ENCODE results near the gene C4BPB.
"Not testable (repeated sequence)": the region's sequence is repeated elsewhere in the genome, so short reads cannot be mapped to it uniquely, and the experiment has no call there.

C4BPB gene, protein sequence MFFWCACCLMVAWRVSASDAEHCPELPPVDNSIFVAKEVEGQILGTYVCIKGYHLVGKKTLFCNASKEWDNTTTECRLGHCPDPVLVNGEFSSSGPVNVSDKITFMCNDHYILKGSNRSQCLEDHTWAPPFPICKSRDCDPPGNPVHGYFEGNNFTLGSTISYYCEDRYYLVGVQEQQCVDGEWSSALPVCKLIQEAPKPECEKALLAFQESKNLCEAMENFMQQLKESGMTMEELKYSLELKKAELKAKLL

DNA sequence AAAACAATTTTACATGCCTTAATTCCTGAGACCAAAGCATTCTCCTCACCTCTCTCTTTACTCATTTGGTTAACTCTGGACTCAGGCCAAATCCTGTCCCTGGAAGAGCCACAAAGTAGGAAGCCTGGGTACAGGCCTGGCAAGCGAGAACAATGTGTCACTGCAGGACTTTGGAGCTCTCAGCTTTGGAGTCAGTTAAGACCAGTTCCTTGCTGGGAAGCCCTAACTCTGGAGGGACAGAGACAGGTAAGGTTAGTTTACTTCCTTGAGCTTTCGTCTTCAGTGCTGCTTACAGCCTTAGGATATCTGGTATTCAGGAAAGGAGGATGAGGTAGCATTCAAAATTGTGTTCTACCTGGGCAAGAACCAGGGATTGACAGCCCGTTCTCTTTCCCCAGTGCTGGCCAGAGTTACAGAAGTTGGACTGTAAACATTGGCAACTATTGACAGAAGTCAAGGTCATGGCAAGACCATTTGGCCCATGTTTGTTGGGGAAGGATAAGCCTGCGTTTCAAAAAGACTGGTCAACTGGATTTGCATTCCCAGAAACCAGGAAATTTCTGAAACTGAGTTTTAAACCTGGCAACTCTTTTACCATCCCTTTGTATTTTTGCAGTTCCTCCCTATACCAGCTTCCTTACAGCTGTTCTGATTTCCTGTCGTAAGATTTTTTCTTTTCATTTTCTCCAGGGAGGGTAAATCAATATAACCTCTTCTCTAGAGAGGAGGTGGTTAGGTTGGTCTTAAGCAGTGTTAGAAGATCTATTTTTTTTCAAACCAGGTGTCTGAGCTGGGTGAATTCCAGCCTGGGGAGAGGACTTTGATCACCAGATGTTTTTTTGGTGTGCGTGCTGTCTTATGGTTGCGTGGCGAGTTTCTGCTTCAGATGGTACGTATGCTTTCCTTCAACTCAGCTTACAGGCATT is at the start of gene C4BPB:
Gene C4BPB (plus strand): TSS at position 160 of the 926 bp plus-strand sequence. CDS start 672 bp downstream, at position 832.
- no peak for DNase-seq

DNA sequence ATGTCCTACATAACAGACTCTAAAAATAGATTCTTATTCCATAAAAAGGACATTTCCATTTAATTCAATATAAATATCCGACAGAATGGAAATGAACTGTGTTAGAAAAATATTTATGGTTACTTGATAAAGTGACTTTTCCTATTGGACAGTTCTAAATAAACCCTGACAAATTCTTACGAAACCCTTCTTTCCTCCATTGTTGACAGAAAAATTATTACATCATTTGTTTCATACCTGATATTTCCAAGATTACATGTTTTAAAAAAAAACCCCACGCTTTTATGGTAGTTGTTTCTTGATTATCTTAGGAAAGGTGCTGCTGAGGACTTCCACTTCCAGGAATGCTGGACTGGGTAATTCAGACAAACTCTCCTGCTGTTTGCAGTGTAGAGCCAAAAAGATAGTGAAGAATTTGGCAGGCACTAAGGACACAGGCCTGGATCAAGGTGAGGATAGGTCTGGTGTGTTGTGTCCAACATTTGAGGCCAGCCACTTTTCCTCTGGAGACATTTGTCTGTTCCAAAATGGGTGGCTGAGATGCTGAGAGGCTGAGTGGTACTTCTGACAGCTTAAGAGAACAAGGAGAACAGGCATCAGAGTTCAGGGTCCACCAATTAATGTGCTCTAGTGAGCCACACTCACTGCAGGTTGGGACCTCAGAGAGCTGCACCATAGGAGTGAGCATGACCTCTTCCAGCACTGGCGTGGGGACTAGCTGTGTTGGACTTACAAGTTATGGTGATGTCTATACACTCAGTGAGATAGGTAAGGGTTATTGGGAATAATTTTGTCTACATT is 49.1 kb upstream of the C4BPB start:
- no peak for DNase-seq

DNA sequence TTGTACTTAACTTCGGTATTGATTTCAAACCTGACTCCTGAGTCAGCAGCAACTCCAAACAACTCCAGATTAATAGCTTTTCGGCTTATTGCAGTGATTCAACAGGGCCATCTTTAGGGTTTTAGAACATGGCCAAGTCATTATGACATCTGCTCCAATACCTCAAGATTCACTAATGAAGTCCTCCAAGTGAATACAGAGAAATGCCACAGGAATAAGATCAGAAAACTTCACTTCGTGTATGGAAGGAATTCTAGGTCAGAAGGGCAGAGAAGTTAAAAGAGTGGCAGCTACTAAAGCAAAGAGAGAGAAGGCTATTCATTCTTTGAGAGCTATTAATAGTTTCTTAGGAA is 48.5 kb upstream of the C4BPB start:
- DNase-seq, result no peak

DNA sequence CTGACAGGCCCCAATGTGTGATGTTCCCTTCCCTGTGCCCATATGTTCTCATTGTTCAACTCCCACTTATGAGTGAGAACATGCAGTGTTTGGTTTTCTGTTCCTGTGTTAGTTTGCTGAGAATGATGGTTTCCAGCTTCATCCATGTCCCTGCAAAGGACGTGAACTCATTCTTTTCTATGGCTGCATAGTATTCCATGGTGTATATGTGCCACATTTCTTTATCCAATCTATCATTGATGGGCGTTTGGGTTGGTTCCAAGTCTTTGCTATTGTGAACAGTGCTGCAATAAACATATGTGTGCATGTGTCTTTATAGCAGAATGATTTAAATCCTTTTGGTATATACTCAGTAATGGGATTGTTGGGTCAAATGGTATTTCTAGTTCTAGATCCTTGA is 47.3 kb upstream of the C4BPB start:
- not testable (repeated sequence) for DNase-seq

DNA sequence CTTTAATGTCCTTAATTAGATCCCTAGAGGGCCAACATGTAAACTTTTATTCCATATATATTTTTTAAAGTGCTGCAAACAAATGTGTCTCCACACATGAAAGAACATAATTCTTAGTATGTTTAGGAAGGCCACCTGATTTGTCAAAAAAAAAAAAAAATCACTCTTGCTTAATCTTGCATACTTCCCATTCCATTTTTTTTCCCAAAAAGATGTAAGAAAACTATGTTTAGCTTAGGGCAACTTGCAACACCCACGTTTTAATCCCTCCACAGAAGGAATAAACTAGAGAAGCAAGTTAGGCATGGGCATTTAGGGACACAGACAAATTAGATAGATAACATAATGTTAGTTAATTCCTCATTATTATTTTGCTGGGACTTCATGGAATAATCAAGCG is 43.2 kb upstream of the C4BPB start:
- DNase-seq, result no peak

DNA sequence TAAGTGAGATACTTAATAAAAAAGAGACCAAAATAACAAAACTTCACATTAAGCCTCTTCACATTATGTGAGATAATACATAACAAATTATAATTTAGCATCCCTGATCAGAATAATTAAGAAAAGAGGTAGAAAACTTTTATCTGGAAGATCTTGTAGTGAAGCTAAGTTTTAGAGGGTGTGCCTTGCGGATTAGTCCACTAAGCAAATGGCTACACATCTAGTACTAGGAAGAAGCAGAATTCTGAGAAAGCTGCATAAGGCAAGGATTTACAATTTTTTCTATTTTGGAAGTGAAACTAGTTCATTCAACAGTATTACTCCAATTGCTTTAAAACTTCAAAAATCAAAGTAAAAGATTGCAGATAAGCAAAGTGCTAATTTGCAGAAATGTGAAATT is 41.2 kb upstream of the C4BPB start:
- DNase-seq, result no peak

DNA sequence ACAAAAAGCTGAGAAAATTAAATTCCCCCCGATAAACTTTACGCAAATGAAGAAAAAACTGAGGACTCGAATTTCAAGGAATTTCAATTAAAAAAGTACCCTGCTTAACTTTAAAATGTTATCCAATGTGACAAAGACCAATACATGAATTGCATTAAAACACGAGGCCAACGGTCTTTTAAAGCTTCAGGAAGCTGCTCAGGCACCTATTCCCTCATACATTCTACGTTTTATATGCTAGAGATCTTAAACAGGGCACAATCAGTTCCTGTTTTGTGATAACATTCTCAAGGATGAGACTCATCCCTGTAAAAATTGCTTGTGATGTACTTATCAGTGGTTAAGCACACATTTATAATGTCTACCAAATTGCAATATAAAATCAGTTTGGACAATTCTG is 40.6 kb upstream of the C4BPB start:
- DNase-seq, result no peak

DNA sequence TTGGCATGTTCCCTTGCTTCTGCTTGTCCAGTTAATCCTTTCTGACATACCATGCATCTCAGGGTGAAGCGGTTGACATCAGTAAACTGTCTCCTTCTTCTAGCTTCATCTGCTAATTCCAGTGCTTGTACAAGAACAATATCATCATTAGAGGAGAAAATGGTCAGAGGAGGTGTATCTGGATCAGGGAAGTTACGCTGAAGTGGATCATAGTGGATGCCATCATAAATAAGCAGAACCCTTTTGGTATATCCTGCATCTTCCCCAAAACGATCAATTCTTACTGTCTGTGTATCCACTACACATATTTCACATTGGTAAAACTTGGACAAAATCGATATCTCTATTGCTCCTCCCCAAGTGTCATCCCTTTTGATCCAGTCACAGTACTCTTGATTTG is 39.6 kb upstream of the C4BPB start:
- no peak for DNase-seq

DNA sequence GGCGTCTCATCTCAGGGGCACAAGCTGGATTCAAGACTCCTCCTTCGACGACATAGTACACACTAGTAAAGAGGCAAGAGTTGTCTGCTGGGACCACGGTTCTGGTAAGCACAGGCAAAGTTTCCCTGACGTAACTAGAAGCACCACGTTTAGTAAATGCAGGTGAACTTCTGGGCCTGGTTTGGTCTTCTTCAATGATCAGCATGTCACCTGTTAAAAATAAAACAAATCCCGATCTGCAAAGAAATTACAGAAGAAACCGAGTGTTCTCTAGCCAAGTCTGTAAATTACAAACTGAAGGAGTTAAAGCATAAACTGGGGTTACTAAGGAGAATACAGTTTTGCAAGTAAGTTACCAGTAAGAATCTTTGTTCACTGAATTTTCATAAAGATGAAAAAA is 39.1 kb upstream of the C4BPB start:
- DNase-seq, result no peak

GRCh38 chr1:207049974-207050391 is 38.7 kb upstream of the C4BPB start:
- DNase-seq, result peak; percentile 59

- peak; percentile 85 for DNase-seq
Observed at GRCh38 chr1:207050480-207051190, 38.0 kb upstream of the C4BPB start.

GRCh38 chr1:207051191-207051943 is 37.3 kb upstream of the C4BPB start, which contains the start of gene YOD1:
Gene YOD1 (minus strand): TSS chr1:207051208. CDS start chr1:207051030, 178 bp downstream.
- DNase-seq, result peak; percentile 20

DNA sequence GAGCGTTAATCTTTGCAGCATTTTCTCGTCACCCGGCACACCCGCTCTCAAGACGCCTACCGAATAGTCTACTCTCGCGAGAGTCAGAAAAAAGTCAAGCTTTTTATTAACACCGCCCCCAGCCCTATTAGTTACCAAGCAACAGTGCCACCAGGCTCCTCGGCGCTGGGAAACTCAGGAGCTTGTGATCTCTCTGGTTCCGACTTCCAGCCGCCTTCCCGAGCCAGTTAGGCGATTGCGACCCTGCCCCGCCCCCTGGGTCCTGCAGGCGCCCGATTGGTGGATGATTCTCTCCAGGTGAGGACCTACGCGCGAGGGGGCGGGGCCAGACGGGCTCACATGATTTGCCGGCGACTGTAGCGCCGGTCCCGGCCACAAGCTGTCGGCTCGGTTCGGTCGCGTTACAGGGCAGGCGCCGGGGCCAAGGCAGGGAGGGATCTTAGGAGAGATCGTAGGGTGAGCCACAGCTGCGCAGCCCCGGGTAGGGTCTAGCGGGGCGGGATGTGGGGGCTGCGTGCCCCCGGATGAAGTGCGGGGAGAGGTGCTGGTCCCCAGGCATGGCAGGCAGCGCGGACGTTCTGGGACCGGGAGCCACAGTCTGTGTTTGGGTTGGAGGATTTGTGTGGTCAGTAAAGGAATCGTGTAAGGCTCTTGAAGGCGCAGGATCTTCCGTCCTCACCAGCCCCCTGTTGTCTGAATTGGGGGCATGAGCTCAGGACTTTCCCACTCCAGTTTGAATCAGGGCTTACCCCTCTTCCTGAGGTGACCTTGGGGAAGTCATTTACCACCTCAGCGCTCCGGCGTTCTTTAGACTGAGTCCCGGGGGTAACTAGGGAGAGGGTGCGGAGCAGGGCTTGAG is 35.5 kb upstream of the C4BPB start, which contains the start of gene PFKFB2:
Gene PFKFB2 (plus strand): TSS at position 365 of the 859 bp plus-strand sequence. CDS start 1,443 bp downstream, outside the sequence.
- peak; percentile 99 for DNase-seq

DNA sequence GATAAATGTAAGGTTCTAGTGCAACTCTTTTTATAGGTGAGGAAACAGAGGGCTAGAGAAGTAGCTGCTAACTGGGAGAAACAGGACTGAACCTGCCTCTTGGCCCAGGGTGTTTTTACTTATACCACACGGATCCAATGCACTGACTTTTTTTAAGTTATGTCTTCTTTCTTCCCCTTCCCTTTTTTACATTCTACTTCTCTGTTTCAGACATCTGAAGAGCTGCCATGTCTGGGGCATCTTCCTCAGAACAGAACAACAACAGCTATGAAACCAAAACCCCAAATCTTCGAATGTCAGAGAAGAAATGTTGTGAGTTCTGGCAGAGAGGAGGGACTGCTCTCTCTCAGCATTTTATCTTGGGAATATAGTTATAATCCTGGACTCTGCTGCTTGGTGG is 34.2 kb upstream of the C4BPB start:
- no peak for DNase-seq

DNA sequence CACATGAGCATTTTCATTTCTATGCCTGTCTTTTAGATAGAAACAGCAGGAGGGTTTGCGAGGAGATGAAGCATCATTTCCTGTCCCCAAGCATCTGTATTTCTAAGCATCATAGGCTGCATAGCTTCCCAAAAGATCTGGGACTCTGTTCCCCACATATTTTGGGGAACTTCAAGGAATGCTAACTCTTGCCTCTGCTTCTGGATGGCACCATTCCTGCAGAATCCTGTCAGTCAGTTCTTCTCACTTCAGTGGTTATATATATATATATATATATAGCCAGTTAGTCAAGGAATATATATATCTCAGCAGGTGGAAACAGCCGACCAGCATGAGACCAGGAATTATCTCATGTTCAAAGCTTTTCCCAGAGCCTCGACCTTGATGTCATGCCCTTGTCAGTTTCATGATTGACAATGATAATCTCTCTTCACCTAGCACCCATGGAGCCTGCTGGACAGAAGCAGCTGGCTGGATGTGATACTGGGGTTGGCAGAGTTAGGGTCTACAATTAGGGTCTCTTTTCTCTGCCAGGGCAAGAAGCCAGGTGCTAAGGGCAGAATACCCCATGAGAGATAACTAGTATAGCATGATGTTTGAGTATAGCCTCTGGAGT is 33.2 kb upstream of the C4BPB start:
- no peak for DNase-seq

GRCh38 chr1:207056673-207057072 is 32.0 kb upstream of the C4BPB start:
- DNase-seq, result no peak

GRCh38 chr1:207058252-207058651 is 30.4 kb upstream of the C4BPB start:
- no peak for DNase-seq

DNA sequence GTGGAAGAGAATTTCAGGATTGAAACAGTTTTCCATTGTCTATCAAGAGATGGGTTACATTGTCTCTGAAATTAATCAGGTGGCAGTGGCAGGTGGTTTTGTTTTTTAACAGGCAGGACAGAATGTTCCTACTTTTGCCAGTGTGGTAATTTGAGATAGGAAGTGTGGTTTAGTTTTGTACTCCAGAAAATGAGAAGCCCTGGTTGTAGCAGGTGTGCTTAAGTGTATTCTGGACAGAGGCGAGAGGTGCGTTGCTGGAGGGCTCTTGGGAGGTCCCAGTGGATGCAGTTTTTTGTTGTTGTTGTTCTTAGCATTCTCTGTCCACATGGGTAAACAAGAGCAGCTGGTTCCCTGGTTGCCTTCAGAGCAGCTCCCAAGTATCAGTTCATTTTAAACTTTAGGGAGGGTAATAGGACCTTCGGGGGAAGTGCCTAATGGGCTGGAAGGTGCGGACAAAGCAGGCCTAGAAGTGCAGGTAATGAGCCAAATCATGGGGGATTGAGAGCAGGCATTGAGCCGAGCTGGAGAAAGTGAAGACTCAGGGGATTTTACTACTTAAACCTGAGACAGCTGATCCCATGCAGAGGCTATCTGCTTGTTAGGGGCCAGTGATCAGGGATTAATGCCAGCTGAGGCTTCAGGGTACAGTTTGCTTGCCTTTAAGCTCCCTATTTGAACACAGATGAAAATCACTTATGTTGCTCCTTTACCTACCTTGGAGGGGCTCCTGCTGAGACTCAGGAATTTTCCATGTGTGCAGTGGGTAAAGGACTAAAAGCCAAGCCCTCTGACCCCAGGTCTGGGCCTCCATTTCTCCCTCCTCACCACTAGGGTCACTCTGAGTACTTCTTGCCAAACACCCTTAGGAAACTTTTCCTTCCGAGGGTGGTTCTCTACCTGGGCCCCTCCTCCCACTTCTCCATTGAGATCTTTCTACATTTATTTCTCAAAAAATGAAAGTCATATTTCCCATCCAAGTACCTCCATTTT is 29.5 kb upstream of the C4BPB start:
- peak; percentile 96 for DNase-seq

DNA sequence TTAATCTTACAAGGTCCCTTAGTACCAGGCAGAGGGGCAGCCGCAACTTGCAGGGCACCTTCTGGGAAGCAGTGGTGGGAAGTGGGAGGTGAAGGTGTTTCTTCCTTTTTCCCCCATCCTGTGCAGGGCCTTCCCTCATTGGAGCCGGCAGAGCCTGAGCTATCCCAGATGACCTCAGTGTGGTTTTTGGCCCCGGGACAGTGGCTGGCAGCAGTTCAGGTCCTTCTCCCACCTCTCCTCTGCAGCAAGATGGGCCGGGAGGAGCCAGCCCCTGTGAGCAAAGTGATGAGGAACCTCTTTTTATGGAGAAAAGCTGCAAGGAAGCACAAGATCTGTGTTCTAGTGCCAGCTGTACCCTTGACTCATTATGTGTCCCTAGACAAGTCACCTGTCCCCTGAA is 28.8 kb upstream of the C4BPB start:
- DNase-seq, result no peak
